Activated CD4-positive, alpha-beta memory T cell treated with anti-CD3 and anti-CD28 coated beads, Interleukin-2, amount 10 ng/mL, durations not matched to agents 7 days and 5 days (primary cell): ENCODE measurements around the gene DSC3. TPM values are rescaled to one million over a fixed set of nuclear protein-coding genes. Genes with fewer than 3 reads are reported as not detected.
"Not testable (repeated sequence)": the region's sequence is repeated elsewhere in the genome, so short reads cannot be mapped to it uniquely, and the experiment has no call there.

Source experiments
- CTCF ChIA-PET: fragments of 350-600 bp; sonication (Branson Sonifier 250); formaldehyde crosslinking; loops from one replicate; lab custom pipeline; 2021; ENCODE audit warnings: antibody characterized with exemption, inconsistent platforms; lab: Charles Lee
- POLR2A ChIA-PET: fragments of 350-600 bp; sonication (Branson Sonifier 250); formaldehyde crosslinking; loops from one replicate; lab custom pipeline; 2021; ENCODE audit warnings: antibody characterized with exemption; lab: Charles Lee
- DNase-seq: peaks from one replicate; pipeline ENCODE4 v3.0.0-alpha.2; 2020
- H3K27ac Mint-ChIP-seq: one replicate; pipeline ENCODE4 v1.8.0; 2021; ENCODE audit warnings: mild to moderate bottlenecking, mixed read lengths
- H3K27me3 Mint-ChIP-seq: one replicate; pipeline ENCODE4 v1.8.0; 2021; ENCODE audit warnings: mixed read lengths
- H3K36me3 Mint-ChIP-seq: one replicate; pipeline ENCODE4 v1.8.0; 2021; ENCODE audit warnings: low read depth, mixed read lengths
- H3K4me1 Mint-ChIP-seq: one replicate; pipeline ENCODE4 v1.8.0; 2021; ENCODE audit warnings: mixed read lengths
- H3K4me3 Mint-ChIP-seq: one replicate; pipeline ENCODE4 v1.8.0; 2021; ENCODE audit warnings: mild to moderate bottlenecking, mixed read lengths
- H3K9me3 Mint-ChIP-seq: one replicate; pipeline ENCODE4 v1.8.0; 2021; ENCODE audit warnings: mixed read lengths
- total RNA-seq, 2 experiments: library from RNA; stranded (reverse); gene quantifications; one replicate each; pipeline ENCODE4 v1.2.3, GENCODE V29; 2021

Gene DSC3
- total RNA-seq, 2 experiments from 2014 or later, result not detected

- Mint-ChIP-seq H3K27me3 (no peaks in the 10 kb centered on the region), H3K4me3 (no peak overlapping the region), H3K9me3 (peaks cover 13% of the 10 kb centered on the region), H3K36me3 (no peaks in the 10 kb centered on the region), H3K4me1 (no peaks in the 10 kb centered on the region), H3K27ac (no peak overlapping the region)
- ChIA-PET CTCF (no interaction called here), POLR2A (no interaction called here)
- no peak for DNase-seq
Measured at GRCh38 chr18:31056296-31056695, 13.8 kb upstream of the DSC3 start.

- H3K27ac Mint-ChIP-seq, result no peak overlapping the region
- no peaks in the 10 kb centered on the region for H3K4me1 Mint-ChIP-seq
- no peaks in the 10 kb centered on the region for H3K36me3 Mint-ChIP-seq
- no peaks in the 10 kb centered on the region for H3K27me3 Mint-ChIP-seq
- ChIA-PET CTCF (no interaction called here), POLR2A (no interaction called here)
- no peak overlapping the region for H3K4me3 Mint-ChIP-seq
- no peak for DNase-seq
- H3K9me3 Mint-ChIP-seq, result peaks cover 14% of the 10 kb centered on the region
Measured at GRCh38 chr18:31050635-31051034, 8.1 kb upstream of the DSC3 start.

- POLR2A ChIA-PET, result no interaction called here
- Mint-ChIP-seq H3K4me1 (no peaks in the 10 kb centered on the region), H3K27me3 (no peaks in the 10 kb centered on the region), H3K9me3 (peaks cover 12% of the 10 kb centered on the region), H3K4me3 (no peak overlapping the region), H3K27ac (no peak overlapping the region), H3K36me3 (no peaks in the 10 kb centered on the region)
- no peak for DNase-seq
- CTCF ChIA-PET, result no interaction called here
Measured at GRCh38 chr18:31049189-31049588, 6.6 kb upstream of the DSC3 start.

- CTCF ChIA-PET, result no interaction called here
- peaks cover 3% of the 10 kb centered on the region for H3K27me3 Mint-ChIP-seq
Measured at GRCh38 chr18:31048216-31048615, 5.7 kb upstream of the DSC3 start.

GRCh38 chr18:31046916-31047315, 4.4 kb upstream of the DSC3 start:
- no peaks in the 10 kb centered on the region for H3K4me1 Mint-ChIP-seq
- peaks cover 10% of the 10 kb centered on the region for H3K27me3 Mint-ChIP-seq
- no peak overlapping the region for H3K4me3 Mint-ChIP-seq
- POLR2A ChIA-PET, result no interaction called here
- no peak overlapping the region for H3K27ac Mint-ChIP-seq
- CTCF ChIA-PET, result no interaction called here
- H3K9me3 Mint-ChIP-seq, result peaks cover 6% of the 10 kb centered on the region
- no peak for DNase-seq
- H3K36me3 Mint-ChIP-seq, result no peaks in the 10 kb centered on the region

More at GRCh38 chr18:31048216-31048615, 5.7 kb upstream of the DSC3 start:
- Mint-ChIP-seq H3K9me3 (peaks cover 12% of the 10 kb centered on the region), H3K36me3 (no peaks in the 10 kb centered on the region), H3K27ac (no peak overlapping the region), H3K4me1 (no peaks in the 10 kb centered on the region), H3K4me3 (no peak overlapping the region)
- POLR2A ChIA-PET, result no interaction called here
- no peak for DNase-seq

GRCh38 chr18:31045599-31045998, 3.1 kb upstream of the DSC3 start:
- no peaks in the 10 kb centered on the region for H3K4me1 Mint-ChIP-seq
- no peak overlapping the region for H3K27ac Mint-ChIP-seq
- ChIA-PET CTCF (no interaction called here), POLR2A (no interaction called here)
- H3K4me3 Mint-ChIP-seq, result no peak overlapping the region
- no peaks in the 10 kb centered on the region for H3K36me3 Mint-ChIP-seq
- peaks cover 22% of the 10 kb centered on the region for H3K27me3 Mint-ChIP-seq
- no peak for DNase-seq
- H3K9me3 Mint-ChIP-seq, result peaks cover 2% of the 10 kb centered on the region

- H3K4me1 Mint-ChIP-seq, result no peaks in the 10 kb centered on the region
- peaks cover 2% of the 10 kb centered on the region for H3K9me3 Mint-ChIP-seq
- POLR2A ChIA-PET, result no interaction called here
- CTCF ChIA-PET, result no interaction called here
- no peaks in the 10 kb centered on the region for H3K36me3 Mint-ChIP-seq
- peaks cover 23% of the 10 kb centered on the region for H3K27me3 Mint-ChIP-seq
- no peak overlapping the region for H3K4me3 Mint-ChIP-seq
- H3K27ac Mint-ChIP-seq, result no peak overlapping the region
- no peak for DNase-seq
Measured at GRCh38 chr18:31044926-31045325, 2.4 kb upstream of the DSC3 start.

GRCh38 chr18:31043709-31044108, 1.2 kb upstream of the DSC3 start:
- H3K4me1 Mint-ChIP-seq, result no peaks in the 10 kb centered on the region
- ChIA-PET POLR2A (no interaction called here), CTCF (no interaction called here)
- H3K27ac Mint-ChIP-seq, result no peak overlapping the region
- no peak for DNase-seq
- H3K9me3 Mint-ChIP-seq, result peaks cover 2% of the 10 kb centered on the region
- no peak overlapping the region for H3K4me3 Mint-ChIP-seq
- peaks cover 23% of the 10 kb centered on the region for H3K27me3 Mint-ChIP-seq
- H3K36me3 Mint-ChIP-seq, result no peaks in the 10 kb centered on the region

GRCh38 chr18:31042084-31042405, 497 bp downstream of the DSC3 start:
- ChIA-PET CTCF (no interaction called here), POLR2A (no interaction called here)
- Mint-ChIP-seq H3K27me3 (peaks cover 23% of the 10 kb centered on the region), H3K27ac (no peak overlapping the region), H3K4me1 (no peaks in the 10 kb centered on the region), H3K36me3 (no peaks in the 10 kb centered on the region), H3K4me3 (no peak overlapping the region), H3K9me3 (peaks cover 2% of the 10 kb centered on the region)
- DNase-seq, result no peak

- CTCF ChIA-PET, result no interaction called here
- POLR2A ChIA-PET, result no interaction called here
- H3K4me3 Mint-ChIP-seq, result no peak overlapping the region
- no peaks in the 10 kb centered on the region for H3K36me3 Mint-ChIP-seq
- H3K27me3 Mint-ChIP-seq, result peaks cover 23% of the 10 kb centered on the region
- peak overlapping the region; percentile 28 for H3K27ac Mint-ChIP-seq
- H3K4me1 Mint-ChIP-seq, result no peaks in the 10 kb centered on the region
- H3K9me3 Mint-ChIP-seq, result peaks cover 2% of the 10 kb centered on the region
- DNase-seq, result no peak
Measured at GRCh38 chr18:31041271-31042083, 1.1 kb downstream of the DSC3 start.

GRCh38 chr18:31040686-31041270, 1.8 kb downstream of the DSC3 start:
- H3K4me1 Mint-ChIP-seq, result no peaks in the 10 kb centered on the region
- peaks cover 2% of the 10 kb centered on the region for H3K9me3 Mint-ChIP-seq
- ChIA-PET CTCF (no interaction called here), POLR2A (no interaction called here)
- H3K27ac Mint-ChIP-seq, result no peak overlapping the region
- H3K36me3 Mint-ChIP-seq, result no peaks in the 10 kb centered on the region
- peaks cover 23% of the 10 kb centered on the region for H3K27me3 Mint-ChIP-seq
- no peak for DNase-seq
- no peak overlapping the region for H3K4me3 Mint-ChIP-seq

GRCh38 chr18:31039426-31039825, 3.1 kb downstream of the DSC3 start:
- CTCF ChIA-PET, result no interaction called here
- no peaks in the 10 kb centered on the region for H3K36me3 Mint-ChIP-seq
- no peaks in the 10 kb centered on the region for H3K4me1 Mint-ChIP-seq
- POLR2A ChIA-PET, result no interaction called here
- no peak for DNase-seq
- H3K27ac Mint-ChIP-seq, result no peak overlapping the region
- H3K27me3 Mint-ChIP-seq, result peaks cover 23% of the 10 kb centered on the region
- H3K4me3 Mint-ChIP-seq, result no peak overlapping the region
- peaks cover 2% of the 10 kb centered on the region for H3K9me3 Mint-ChIP-seq

GRCh38 chr18:31037686-31038085, 4.9 kb downstream of the DSC3 start:
- H3K9me3 Mint-ChIP-seq, H3K27ac Mint-ChIP-seq, DNase-seq, H3K4me3 Mint-ChIP-seq, H3K4me1 Mint-ChIP-seq, CTCF ChIA-PET, H3K36me3 Mint-ChIP-seq, POLR2A ChIA-PET: not testable (repeated sequence)
- peaks cover 18% of the 10 kb centered on the region for H3K27me3 Mint-ChIP-seq

- no peak for DNase-seq
- POLR2A ChIA-PET, result no interaction called here
- CTCF ChIA-PET, result no interaction called here
Measured at GRCh38 chr18:31034541-31034940, 8.0 kb downstream of the DSC3 start.

More at GRCh38 chr18:31034541-31034940, 8.0 kb downstream of the DSC3 start:
- Mint-ChIP-seq H3K36me3 (no peaks in the 10 kb centered on the region), H3K27me3 (no peaks in the 10 kb centered on the region), H3K27ac (no peak overlapping the region), H3K9me3 (no peaks in the 10 kb centered on the region), H3K4me1 (no peaks in the 10 kb centered on the region), H3K4me3 (no peak overlapping the region)
